ENCODE data around the gene C1QTNF3.
A peak's percentile ranks its signal among the peaks of the same experiment; 100 is the strongest.
"Not testable (repeated sequence)": the region's sequence is repeated elsewhere in the genome, so short reads cannot be mapped to it uniquely, and the experiment has no call there.

Gene C1QTNF3

GRCh38 chr5:34011536-34011935 is 31.5 kb downstream of the C1QTNF3 start:
- Histone ChIP-seq H2AFZ (ENCODE audit: low read depth, low read length) (no peak overlapping the region), H4K8ac (ENCODE audit: low read length) (no peak overlapping the region), H3K18ac (ENCODE audit: low read depth in 1 of 2, low read length in 2 of 2) (no peak overlapping the region), H3K27me3 (ENCODE audit: control insufficient read depth in 1 of 2, insufficient read depth in 1 of 2, low read length in 2 of 2) (no peaks in the 10 kb centered on the region), H2BK12ac (ENCODE audit: low read length in 2 of 2) (no peak overlapping the region), H3K27ac (ENCODE audit: low read length, poor library complexity, severe bottlenecking) (no peak overlapping the region), H3K4me3 (ENCODE audit: insufficient read depth in 1 of 2, low read depth in 1 of 2, low read length in 2 of 2) (peak overlapping the region in 1 of 2 experiments; percentile 31), H2BK120ac (ENCODE audit: low read depth, low read length) (no peak overlapping the region), H3K4me2 (ENCODE audit: low read length, poor library complexity, severe bottlenecking) (no peak overlapping the region), H3K79me1 (replicated peaks; ENCODE audit: low read length, poor library complexity, severe bottlenecking) (no peaks in the 10 kb centered on the region), H3K23ac (ENCODE audit: low read length in 2 of 2) (no peak overlapping the region), H2BK15ac (ENCODE audit: low read depth, poor library complexity, severe bottlenecking) (no peak overlapping the region), H3K4ac (ENCODE audit: low read depth in 1 of 2, low read length in 2 of 2) (no peak overlapping the region), H2BK5ac (ENCODE audit: low read depth, low read length, poor library complexity, severe bottlenecking) (no peak overlapping the region), H4K91ac (ENCODE audit: low read length) (no peak overlapping the region), H3K36me3 (ENCODE audit: control insufficient read depth in 1 of 2, insufficient read depth in 2 of 2, low read depth in 1 of 2, low read length in 2 of 2) (no peaks in the 10 kb centered on the region), H2AK5ac (ENCODE audit: low read length, severe bottlenecking) (no peak overlapping the region), H3K9ac (ENCODE audit: low read length) (peak overlapping the region; percentile 43), H3K14ac (ENCODE audit: low read length in 2 of 2) (no peak overlapping the region), H3K4me1 (ENCODE audit: control insufficient read depth, insufficient read depth, low read depth, low read length) (peaks cover 3% of the 10 kb centered on the region), H3K9me3 (ENCODE audit: control insufficient read depth, low read length) (no peaks in the 10 kb centered on the region)
- DNase-seq = no peak
- WGBS = 97% methylated on average over 2 of the region's 4 CpGs

DNA sequence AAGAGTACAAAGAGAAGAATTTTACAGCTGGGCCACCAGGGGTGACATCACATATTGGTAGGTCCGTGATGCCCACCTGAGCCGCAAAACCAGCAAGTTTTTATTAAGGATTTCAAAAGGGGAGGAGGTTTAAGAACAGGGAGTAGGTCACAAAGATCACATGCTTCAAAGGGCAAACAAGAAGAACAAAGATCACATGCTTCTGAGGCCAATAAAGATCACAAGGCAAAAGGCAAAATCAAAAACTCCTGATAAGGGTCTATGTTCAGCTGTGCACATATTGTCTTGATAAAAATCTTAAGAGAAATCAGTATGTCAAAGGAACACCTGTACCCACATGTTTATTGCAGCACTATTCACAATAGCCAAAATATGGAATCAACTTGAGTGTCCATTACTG is 32.9 kb downstream of the C1QTNF3 start:
- H3K79me1 ChIP-seq (replicated peaks; ENCODE audit: low read length, poor library complexity, severe bottlenecking); H2BK12ac ChIP-seq (ENCODE audit: low read length in 2 of 2); H2AFZ ChIP-seq (ENCODE audit: low read depth, low read length); H3K27ac ChIP-seq (ENCODE audit: low read length, poor library complexity, severe bottlenecking); DNase-seq; H3K9me3 ChIP-seq (ENCODE audit: control insufficient read depth, low read length); H3K4me1 ChIP-seq (ENCODE audit: control insufficient read depth, insufficient read depth, low read depth, low read length); H2BK5ac ChIP-seq (ENCODE audit: low read depth, low read length, poor library complexity, severe bottlenecking); H3K23ac ChIP-seq (ENCODE audit: low read length in 2 of 2); H3K4me3 ChIP-seq (ENCODE audit: insufficient read depth in 1 of 2, low read depth in 1 of 2, low read length in 2 of 2); H3K4ac ChIP-seq (ENCODE audit: low read depth in 1 of 2, low read length in 2 of 2); H3K9ac ChIP-seq (ENCODE audit: low read length); H4K91ac ChIP-seq (ENCODE audit: low read length); H2BK120ac ChIP-seq (ENCODE audit: low read depth, low read length); H2AK5ac ChIP-seq (ENCODE audit: low read length, severe bottlenecking); H3K18ac ChIP-seq (ENCODE audit: low read depth in 1 of 2, low read length in 2 of 2); H3K14ac ChIP-seq (ENCODE audit: low read length in 2 of 2); H2BK15ac ChIP-seq (ENCODE audit: low read depth, poor library complexity, severe bottlenecking); H4K8ac ChIP-seq (ENCODE audit: low read length); H3K27me3 ChIP-seq (ENCODE audit: control insufficient read depth in 1 of 2, insufficient read depth in 1 of 2, low read length in 2 of 2); H3K36me3 ChIP-seq (ENCODE audit: control insufficient read depth in 1 of 2, insufficient read depth in 2 of 2, low read depth in 1 of 2, low read length in 2 of 2); H3K4me2 ChIP-seq (ENCODE audit: low read length, poor library complexity, severe bottlenecking): not testable (repeated sequence)
- 92% methylated on average over 2 of the region's 2 CpGs for WGBS

GRCh38 chr5:34009610-34010009 is 33.4 kb downstream of the C1QTNF3 start:
- Histone ChIP-seq H3K9ac (ENCODE audit: low read length) (no peak overlapping the region), H3K36me3 (ENCODE audit: control insufficient read depth in 1 of 2, insufficient read depth in 2 of 2, low read depth in 1 of 2, low read length in 2 of 2) (peaks cover 0 to 11% of the 10 kb centered on the region in 2 experiments), H3K4me2 (ENCODE audit: low read length, poor library complexity, severe bottlenecking) (no peak overlapping the region), H2BK12ac (ENCODE audit: low read length in 2 of 2) (no peak overlapping the region), H2AFZ (ENCODE audit: low read depth, low read length) (no peak overlapping the region), H2BK120ac (ENCODE audit: low read depth, low read length) (no peak overlapping the region), H2AK5ac (ENCODE audit: low read length, severe bottlenecking) (no peak overlapping the region), H3K18ac (ENCODE audit: low read depth in 1 of 2, low read length in 2 of 2) (no peak overlapping the region), H3K27me3 (ENCODE audit: control insufficient read depth in 1 of 2, insufficient read depth in 1 of 2, low read length in 2 of 2) (no peaks in the 10 kb centered on the region), H3K14ac (ENCODE audit: low read length in 2 of 2) (no peak overlapping the region), H3K79me1 (replicated peaks; ENCODE audit: low read length, poor library complexity, severe bottlenecking) (peaks cover 2% of the 10 kb centered on the region), H2BK5ac (ENCODE audit: low read depth, low read length, poor library complexity, severe bottlenecking) (no peak overlapping the region), H3K4me1 (ENCODE audit: control insufficient read depth, insufficient read depth, low read depth, low read length) (peaks cover 3% of the 10 kb centered on the region), H3K4me3 (ENCODE audit: insufficient read depth in 1 of 2, low read depth in 1 of 2, low read length in 2 of 2) (no peak overlapping the region), H3K27ac (ENCODE audit: low read length, poor library complexity, severe bottlenecking) (no peak overlapping the region), H4K8ac (ENCODE audit: low read length) (no peak overlapping the region), H3K9me3 (ENCODE audit: control insufficient read depth, low read length) (no peaks in the 10 kb centered on the region), H2BK15ac (ENCODE audit: low read depth, poor library complexity, severe bottlenecking) (no peak overlapping the region), H4K91ac (ENCODE audit: low read length) (no peak overlapping the region), H3K23ac (ENCODE audit: low read length in 2 of 2) (no peak overlapping the region), H3K4ac (ENCODE audit: low read depth in 1 of 2, low read length in 2 of 2) (no peak overlapping the region)
- WGBS = 100% methylated on average over 1 of the region's 1 CpG
- DNase-seq = no peak

- Histone ChIP-seq H2AFZ (ENCODE audit: low read depth, low read length) (no peak overlapping the region), H4K8ac (ENCODE audit: low read length) (no peak overlapping the region), H3K18ac (ENCODE audit: low read depth in 1 of 2, low read length in 2 of 2) (no peak overlapping the region), H3K4ac (ENCODE audit: low read depth in 1 of 2, low read length in 2 of 2) (no peak overlapping the region), H3K36me3 (ENCODE audit: control insufficient read depth in 1 of 2, insufficient read depth in 2 of 2, low read depth in 1 of 2, low read length in 2 of 2) (peaks cover under 1 to 19% of the 10 kb centered on the region in 2 experiments), H3K4me2 (ENCODE audit: low read length, poor library complexity, severe bottlenecking) (no peak overlapping the region), H2AK5ac (ENCODE audit: low read length, severe bottlenecking) (no peak overlapping the region), H3K4me1 (ENCODE audit: control insufficient read depth, insufficient read depth, low read depth, low read length) (peaks cover 5% of the 10 kb centered on the region), H3K79me1 (replicated peaks; ENCODE audit: low read length, poor library complexity, severe bottlenecking) (peaks cover 2% of the 10 kb centered on the region), H3K9me3 (ENCODE audit: control insufficient read depth, low read length) (no peaks in the 10 kb centered on the region), H3K14ac (ENCODE audit: low read length in 2 of 2) (no peak overlapping the region), H3K23ac (ENCODE audit: low read length in 2 of 2) (no peak overlapping the region), H2BK15ac (ENCODE audit: low read depth, poor library complexity, severe bottlenecking) (no peak overlapping the region), H4K91ac (ENCODE audit: low read length) (no peak overlapping the region), H3K4me3 (ENCODE audit: insufficient read depth in 1 of 2, low read depth in 1 of 2, low read length in 2 of 2) (peak overlapping the region in 1 of 2 experiments; percentile 83), H2BK12ac (ENCODE audit: low read length in 2 of 2) (no peak overlapping the region), H3K9ac (ENCODE audit: low read length) (peak overlapping the region; percentile 95), H3K27ac (ENCODE audit: low read length, poor library complexity, severe bottlenecking) (peak overlapping the region; percentile 92), H2BK120ac (ENCODE audit: low read depth, low read length) (no peak overlapping the region), H3K27me3 (ENCODE audit: control insufficient read depth in 1 of 2, insufficient read depth in 1 of 2, low read length in 2 of 2) (no peaks in the 10 kb centered on the region), H2BK5ac (ENCODE audit: low read depth, low read length, poor library complexity, severe bottlenecking) (no peak overlapping the region)
- 71% methylated on average over 1 of the region's 1 CpG for WGBS
- no peak for DNase-seq
Observed at GRCh38 chr5:34008802-34009201, 34.2 kb downstream of the C1QTNF3 start.

All from mesenchymal stem cell (in vitro differentiated cells and primary cell).